HG02981 (cell line): Measurements from ENCODE around the gene ALOX5AP.

ENCODE experiments used
- ATAC-seq: cut with Tn5 transposase; IDR thresholded peaks from one replicate; pipeline ENCODE4 v1.9.1; 2021; ENCODE audit warnings: mild to moderate bottlenecking, moderate library complexity; ENCODE audit not compliant: unreplicated experiment

ALOX5AP gene

GRCh38 chr13:30755678-30756077, 20.3 kb downstream of the ALOX5AP start:
- no peak for ATAC-seq

GRCh38 chr13:30757026-30757742, 21.8 kb downstream of the ALOX5AP start:
- ATAC-seq: no peak

GRCh38 chr13:30759748-30760147, 24.4 kb downstream of the ALOX5AP start:
- ATAC-seq: no peak

GRCh38 chr13:30762643-30763042, 27.3 kb downstream of the ALOX5AP start:
- no peak for ATAC-seq

- no peak for ATAC-seq
These were observed 28.6 kb downstream of the ALOX5AP start for GRCh38 chr13:30763786-30764413.

GRCh38 chr13:30766231-30766630, 30.9 kb downstream of the ALOX5AP start:
- ATAC-seq: no peak

- no peak for ATAC-seq
These were observed 35.6 kb downstream of the ALOX5AP start for GRCh38 chr13:30770929-30771328.

- no peak for ATAC-seq
These were observed 38.2 kb downstream of the ALOX5AP start for GRCh38 chr13:30773561-30773960.

GRCh38 chr13:30774214-30774730, 38.9 kb downstream of the ALOX5AP start:
- no peak for ATAC-seq

GRCh38 chr13:30776661-30777060, 41.3 kb downstream of the ALOX5AP start:
- ATAC-seq: no peak

- ATAC-seq: no peak
These were observed 43.7 kb downstream of the ALOX5AP start for GRCh38 chr13:30779016-30779415.

GRCh38 chr13:30779608-30780007, 44.3 kb downstream of the ALOX5AP start:
- no peak for ATAC-seq

- no peak for ATAC-seq
These were observed 45.1 kb downstream of the ALOX5AP start for GRCh38 chr13:30780338-30780981.

- ATAC-seq: no peak
These were observed 50.0 kb downstream of the ALOX5AP start for GRCh38 chr13:30785191-30785850.

GRCh38 chr13:30786648-30787047, 51.3 kb downstream of the ALOX5AP start:
- ATAC-seq: no peak

GRCh38 chr13:30787738-30788525, 52.6 kb downstream of the ALOX5AP start:
- no peak for ATAC-seq

- no peak for ATAC-seq
These were observed 54.0 kb downstream of the ALOX5AP start for GRCh38 chr13:30789166-30789862.

- no peak for ATAC-seq
These were observed 55.2 kb downstream of the ALOX5AP start for GRCh38 chr13:30790592-30790991.

- ATAC-seq: no peak
These were observed 56.1 kb downstream of the ALOX5AP start for GRCh38 chr13:30791354-30792001.
